ENCODE data around the gene GRM2.

Gene GRM2

DNA sequence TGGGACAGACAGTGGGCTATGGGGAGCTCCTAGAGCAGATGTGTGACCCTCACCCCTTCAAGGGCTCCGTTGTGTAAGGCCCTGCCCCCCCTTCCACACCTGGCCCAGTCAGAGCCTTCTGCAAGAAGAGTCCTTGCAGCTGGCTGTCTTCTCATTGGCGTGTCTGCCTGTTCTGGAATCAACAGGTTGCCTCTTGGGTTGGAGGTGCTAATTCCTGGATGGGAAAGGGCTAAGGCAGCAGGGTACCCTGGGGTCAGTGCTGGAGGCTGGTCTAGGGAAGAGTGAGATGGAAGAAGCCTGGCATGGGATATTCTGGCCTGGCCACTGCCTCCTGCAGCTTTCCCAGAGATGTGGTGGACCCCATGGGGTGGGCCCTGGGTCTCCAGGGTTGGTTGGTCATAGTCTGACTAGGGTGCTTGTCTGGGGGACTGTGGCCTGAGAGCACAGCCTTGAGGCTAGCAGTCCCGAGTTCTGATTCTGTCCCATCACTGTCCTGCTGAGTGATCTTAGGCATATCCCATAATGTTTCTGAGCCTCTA is 30.7 kb upstream of the GRM2 start:
- Histone ChIP-seq H3K4me1 (ENCODE audit: low read length) (peaks cover 15% of the 10 kb centered on the region), H3K27ac (ENCODE audit: low read length) (no peak overlapping the region), H2AFZ (ENCODE audit: low read length) (no peak overlapping the region), H3K27me3 (replicated peaks; ENCODE audit: insufficient read depth, low read length) (no peaks in the 10 kb centered on the region), H3K9ac (ENCODE audit: low read length) (no peak overlapping the region), H4K20me1 (ENCODE audit: insufficient read depth, low read length) (no peaks in the 10 kb centered on the region), H3K4me3 (ENCODE audit: low read length) (no peak overlapping the region), H3K9me2 (replicated peaks; ENCODE audit: insufficient read depth, low read length) (no peaks in the 10 kb centered on the region), H3K79me2 (ENCODE audit: low read length) (peaks cover 4% of the 10 kb centered on the region; the same call in 1 of the 2 replicates), H3K9me3 (replicated peaks; ENCODE audit: insufficient read depth, low read length) (no peaks in the 10 kb centered on the region), H3F3A (ENCODE audit: insufficient read depth, low read length) (peaks cover 18% of the 10 kb centered on the region), H3K4me2 (ENCODE audit: low read depth, low read length) (no peak overlapping the region), H3K36me3 (replicated peaks; ENCODE audit: insufficient read depth, low read length) (no peaks in the 10 kb centered on the region)
- TF ChIP-seq EZH2 (optimal IDR thresholded peaks at IDR 0.05; ENCODE audit: low read depth, low read length) (no peak), EZH2phosphoT487 (IDR thresholded peaks at IDR 0.05; ENCODE audit: low read length) (no peak), CTCF (IDR thresholded peaks at IDR 0.05; ENCODE audit: low read length) (no peak)
- DNase-seq: no peak

DNA sequence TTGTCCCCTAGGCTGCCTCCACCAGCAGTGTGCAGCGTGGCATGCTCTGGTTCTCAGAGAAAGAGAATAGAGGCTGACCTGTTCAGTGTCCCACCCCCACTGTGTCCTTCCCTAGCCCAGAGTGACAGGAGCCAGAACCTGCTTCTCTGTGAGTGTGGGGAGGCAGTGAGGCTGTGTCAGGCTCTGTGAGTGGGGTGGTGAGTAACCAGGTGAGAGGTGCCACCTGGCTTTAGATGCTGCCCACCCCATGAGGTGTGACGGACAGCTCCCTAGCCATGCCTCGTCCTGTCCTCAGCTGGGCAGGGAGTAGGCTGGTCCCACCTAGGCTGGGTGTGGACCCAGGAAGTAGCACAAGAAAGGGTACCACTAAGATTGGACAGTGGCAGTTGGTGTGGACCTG is 29.5 kb upstream of the GRM2 start:
- Histone ChIP-seq H3K36me3 (replicated peaks; ENCODE audit: insufficient read depth, low read length) (no peaks in the 10 kb centered on the region), H3F3A (ENCODE audit: insufficient read depth, low read length) (peaks cover 15% of the 10 kb centered on the region), H3K4me1 (ENCODE audit: low read length) (peaks cover 23% of the 10 kb centered on the region), H2AFZ (ENCODE audit: low read length) (no peak overlapping the region), H4K20me1 (ENCODE audit: insufficient read depth, low read length) (no peaks in the 10 kb centered on the region), H3K9ac (ENCODE audit: low read length) (no peak overlapping the region), H3K27me3 (replicated peaks; ENCODE audit: insufficient read depth, low read length) (no peaks in the 10 kb centered on the region), H3K4me2 (ENCODE audit: low read depth, low read length) (no peak overlapping the region), H3K27ac (ENCODE audit: low read length) (no peak overlapping the region), H3K9me3 (replicated peaks; ENCODE audit: insufficient read depth, low read length) (no peaks in the 10 kb centered on the region), H3K4me3 (ENCODE audit: low read length) (no peak overlapping the region), H3K9me2 (replicated peaks; ENCODE audit: insufficient read depth, low read length) (no peaks in the 10 kb centered on the region), H3K79me2 (ENCODE audit: low read length) (peaks cover 6% of the 10 kb centered on the region; the same call in 1 of the 2 replicates)
- no peak for DNase-seq
- TF ChIP-seq CTCF (IDR thresholded peaks at IDR 0.05; ENCODE audit: low read length) (no peak), EZH2phosphoT487 (IDR thresholded peaks at IDR 0.05; ENCODE audit: low read length) (no peak), EZH2 (optimal IDR thresholded peaks at IDR 0.05; ENCODE audit: low read depth, low read length) (no peak)

DNA sequence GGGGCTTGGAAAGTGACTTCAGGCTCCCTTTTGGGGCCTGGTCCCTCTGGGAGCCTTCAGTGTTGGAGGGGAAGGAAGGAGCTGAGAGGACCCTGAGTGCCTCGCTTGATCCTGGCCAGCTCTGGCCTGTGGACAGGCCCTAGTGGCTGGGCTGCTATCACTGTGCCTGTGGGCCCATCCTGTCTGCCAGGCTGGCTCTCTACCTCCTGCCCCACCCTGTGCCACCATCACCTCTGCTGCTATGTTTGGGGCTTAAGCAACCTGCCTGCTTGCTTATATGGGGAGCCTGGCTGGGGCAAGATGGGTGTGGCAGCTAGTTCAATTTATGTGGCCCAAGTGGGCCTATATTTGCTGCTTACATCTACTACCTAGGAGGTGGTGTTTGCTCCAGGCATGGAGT is 28.7 kb upstream of the GRM2 start:
- H2AFZ ChIP-seq (ENCODE audit: low read length): no peak overlapping the region
- no peaks in the 10 kb centered on the region for H3K9me3 ChIP-seq (replicated peaks; ENCODE audit: insufficient read depth, low read length)
- no peak overlapping the region for H3K9ac ChIP-seq (ENCODE audit: low read length)
- H3K27ac ChIP-seq (ENCODE audit: low read length): no peak overlapping the region
- peaks cover 14% of the 10 kb centered on the region for H3K79me2 ChIP-seq (ENCODE audit: low read length)
- H3K27me3 ChIP-seq (replicated peaks; ENCODE audit: insufficient read depth, low read length): no peaks in the 10 kb centered on the region
- no peaks in the 10 kb centered on the region for H3K36me3 ChIP-seq (replicated peaks; ENCODE audit: insufficient read depth, low read length)
- H3K4me3 ChIP-seq (ENCODE audit: low read length): no peak overlapping the region
- H3K4me2 ChIP-seq (ENCODE audit: low read depth, low read length): no peak overlapping the region
- TF ChIP-seq CTCF (IDR thresholded peaks at IDR 0.05; ENCODE audit: low read length) (no peak), EZH2phosphoT487 (IDR thresholded peaks at IDR 0.05; ENCODE audit: low read length) (no peak), EZH2 (optimal IDR thresholded peaks at IDR 0.05; ENCODE audit: low read depth, low read length) (no peak)
- H3F3A ChIP-seq (ENCODE audit: insufficient read depth, low read length): peaks cover 13% of the 10 kb centered on the region
- no peaks in the 10 kb centered on the region for H4K20me1 ChIP-seq (ENCODE audit: insufficient read depth, low read length)
- no peak for DNase-seq
- no peaks in the 10 kb centered on the region for H3K9me2 ChIP-seq (replicated peaks; ENCODE audit: insufficient read depth, low read length)
- peaks cover 17% of the 10 kb centered on the region for H3K4me1 ChIP-seq (ENCODE audit: low read length)

All from MM.1S (cell line).